ENCODE results near the gene PRKAG2.

DNA sequence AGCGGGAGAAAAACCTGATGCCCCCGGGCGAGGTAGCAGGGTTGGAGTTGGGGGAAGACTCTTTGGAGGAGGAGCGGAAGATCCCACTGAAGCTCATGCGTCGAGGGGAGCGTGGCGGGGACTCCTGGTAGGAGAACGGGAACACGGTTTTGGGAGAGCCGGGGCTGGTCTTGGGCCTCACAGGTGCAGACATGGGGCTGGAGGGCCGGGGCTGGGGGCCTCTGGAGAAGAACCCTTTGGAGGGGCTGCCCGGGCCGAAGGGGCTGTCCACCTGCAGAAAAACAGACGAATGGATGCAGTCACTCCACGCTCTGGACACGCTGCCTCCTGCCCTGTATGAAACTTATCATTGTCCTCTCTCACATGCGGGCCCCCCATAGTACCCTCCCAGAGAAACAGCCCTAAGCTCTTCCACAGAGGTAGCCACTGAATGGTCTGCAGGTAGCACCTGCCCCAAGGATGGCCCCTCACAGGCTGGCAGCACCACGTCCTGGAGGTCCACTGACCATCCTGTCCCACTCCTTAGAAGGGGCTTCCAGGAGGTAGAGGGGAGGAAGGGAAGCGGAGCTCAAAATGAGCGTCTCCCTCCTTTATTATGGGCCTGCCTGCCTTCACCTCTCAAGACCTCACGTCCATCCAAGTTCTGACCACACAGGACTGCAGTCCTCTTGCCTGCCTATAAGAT is 95.6 kb downstream of the PRKAG2 start:
- no peak for TF ChIP-seq POLR2A (IDR thresholded peaks at IDR 0.05)
- TF ChIP-seq, protein P1, sequence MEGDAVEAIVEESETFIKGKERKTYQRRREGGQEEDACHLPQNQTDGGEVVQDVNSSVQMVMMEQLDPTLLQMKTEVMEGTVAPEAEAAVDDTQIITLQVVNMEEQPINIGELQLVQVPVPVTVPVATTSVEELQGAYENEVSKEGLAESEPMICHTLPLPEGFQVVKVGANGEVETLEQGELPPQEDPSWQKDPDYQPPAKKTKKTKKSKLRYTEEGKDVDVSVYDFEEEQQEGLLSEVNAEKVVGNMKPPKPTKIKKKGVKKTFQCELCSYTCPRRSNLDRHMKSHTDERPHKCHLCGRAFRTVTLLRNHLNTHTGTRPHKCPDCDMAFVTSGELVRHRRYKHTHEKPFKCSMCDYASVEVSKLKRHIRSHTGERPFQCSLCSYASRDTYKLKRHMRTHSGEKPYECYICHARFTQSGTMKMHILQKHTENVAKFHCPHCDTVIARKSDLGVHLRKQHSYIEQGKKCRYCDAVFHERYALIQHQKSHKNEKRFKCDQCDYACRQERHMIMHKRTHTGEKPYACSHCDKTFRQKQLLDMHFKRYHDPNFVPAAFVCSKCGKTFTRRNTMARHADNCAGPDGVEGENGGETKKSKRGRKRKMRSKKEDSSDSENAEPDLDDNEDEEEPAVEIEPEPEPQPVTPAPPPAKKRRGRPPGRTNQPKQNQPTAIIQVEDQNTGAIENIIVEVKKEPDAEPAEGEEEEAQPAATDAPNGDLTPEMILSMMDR (IDR thresholded peaks at IDR 0.05) = no peak
- no peak for TF ChIP-seq POLR2AphosphoS5 (IDR thresholded peaks at IDR 0.05)
